Liver (tissue), 9 donors: Measurements from ENCODE around the gene SKAP1. TPM values are rescaled to one million over a fixed set of nuclear protein-coding genes. Genes with fewer than 3 reads are reported as not detected.

ENCODE experiments used
- DNase-seq: peaks from one replicate; pipeline ENCODE4 v3.0.0-alpha.2; 2017; ENCODE audit warnings: low spot score
- H3K27ac ChIP-seq, 2 donors: one replicate each; pipeline ENCODE4 v1.7.0; 2013; ENCODE audit warnings: inconsistent platforms in 2 of 2, low read length in 2 of 2, control low read depth in 1 of 2, low read depth in 1 of 2, mild to moderate bottlenecking in 1 of 2
- H3K27me3 ChIP-seq, 4 donors: one replicate each; pipeline versions ENCODE4 v1.6.1 to v1.7.0; 2013; ENCODE audit warnings: low read length in 3 of 4, inconsistent platforms in 1 of 4, mild to moderate bottlenecking in 1 of 4, moderate library complexity in 1 of 4; ENCODE audit not compliant: control insufficient read depth in 4 of 4, insufficient read depth in 4 of 4
- H3K36me3 ChIP-seq, 4 donors: one replicate each; pipeline versions ENCODE4 v1.6.1 to v1.7.0; 2013; ENCODE audit warnings: low read length in 3 of 4, mild to moderate bottlenecking in 3 of 4, low read depth in 1 of 4, moderate library complexity in 1 of 4; ENCODE audit not compliant: control insufficient read depth in 4 of 4, insufficient read depth in 3 of 4
- H3K4me1 ChIP-seq, 4 donors: one replicate each; pipeline versions ENCODE4 v1.6.1 to v1.7.0; 2013; ENCODE audit warnings: low read length in 3 of 4, mild to moderate bottlenecking in 3 of 4, moderate library complexity in 1 of 4; ENCODE audit not compliant: control insufficient read depth in 4 of 4, insufficient read depth in 4 of 4
- H3K4me3 ChIP-seq, 3 donors: one replicate each; pipeline versions ENCODE4 v1.6.1 to v1.7.0; 2013; ENCODE audit warnings: low read length in 3 of 3, control low read depth in 1 of 3, low read depth in 1 of 3, mild to moderate bottlenecking in 1 of 3
- H3K9ac ChIP-seq, 2 donors: one replicate each; pipeline ENCODE4 v1.7.0; 2013; ENCODE audit warnings: low read length in 2 of 2, mild to moderate bottlenecking in 2 of 2, moderate library complexity in 2 of 2, control low read depth in 1 of 2, low read depth in 1 of 2
- H3K9me3 ChIP-seq, 4 donors: one replicate each; pipeline versions ENCODE4 v1.6.1 to v1.7.0; 2013; ENCODE audit warnings: low read length in 3 of 4; ENCODE audit not compliant: control insufficient read depth in 4 of 4
- ATF3 ChIP-seq: IDR thresholded peaks from 2 replicates; pipeline ENCODE4 v1.6.1; 2016; ENCODE audit warnings: antibody characterized with exemption
- EGR1 ChIP-seq, 2 donors: IDR thresholded peaks; 2 replicates each; pipeline ENCODE4 v1.6.1; 2016 to 2018; ENCODE audit warnings: antibody characterized with exemption in 2 of 2, low read depth in 2 of 2
- FOXA2 ChIP-seq: IDR thresholded peaks from 2 replicates; pipeline ENCODE4 v1.6.1; 2016; ENCODE audit warnings: antibody characterized with exemption
- GABPA ChIP-seq, 2 donors: IDR thresholded peaks in 1 of 2; conservative IDR thresholded peaks in 1 of 2; 2 replicates each; pipeline ENCODE4 v1.6.1; 2016; ENCODE audit warnings: antibody characterized with exemption in 2 of 2, mild to moderate bottlenecking in 1 of 2, moderate library complexity in 1 of 2
- HNF4A ChIP-seq, 2 donors: conservative IDR thresholded peaks; 2 replicates each; pipeline ENCODE4 v1.6.1; 2016; ENCODE audit warnings: antibody characterized with exemption in 2 of 2, mild to moderate bottlenecking in 2 of 2
- HNF4G ChIP-seq: IDR thresholded peaks from 2 replicates; pipeline ENCODE4 v1.6.1; 2016; ENCODE audit warnings: antibody characterized with exemption
- JUND ChIP-seq, 2 donors: IDR thresholded peaks; 2 replicates each; pipeline ENCODE4 v1.6.1; 2016; ENCODE audit warnings: antibody characterized with exemption in 2 of 2
- MAX ChIP-seq: IDR thresholded peaks from 2 replicates; pipeline ENCODE4 v1.6.1; 2016; ENCODE audit warnings: antibody characterized with exemption
- NR2F2 ChIP-seq: IDR thresholded peaks from 2 replicates; pipeline ENCODE4 v1.6.1; 2016; ENCODE audit warnings: antibody characterized with exemption
- RAD21 ChIP-seq, 2 donors: IDR thresholded peaks; 2 replicates each; pipeline ENCODE4 v1.6.1; 2016; ENCODE audit warnings: antibody characterized with exemption in 2 of 2, mild to moderate bottlenecking in 2 of 2
- RXRA ChIP-seq, 2 donors: IDR thresholded peaks; 2 replicates each; pipeline ENCODE4 v1.6.1; 2017 to 2018; ENCODE audit warnings: antibody characterized with exemption in 2 of 2, mild to moderate bottlenecking in 1 of 2
- SP1 ChIP-seq: IDR thresholded peaks from 2 replicates; pipeline ENCODE4 v1.6.1; 2018; ENCODE audit warnings: antibody characterized with exemption, mild to moderate bottlenecking
- TAF1 ChIP-seq: conservative IDR thresholded peaks from 2 replicates; pipeline ENCODE4 v1.6.1; 2016; ENCODE audit warnings: antibody characterized with exemption, mild to moderate bottlenecking
- WGBS: extraction: QIAGEN DNeasy Blood & Tissue Kit; methylation state at CpG from one replicate; pipeline ENCODE4 v1.1.7; 2013; 5-methylcytosine and 5-hydroxymethylcytosine counted together
- polyA plus RNA-seq, 2 donors: library from polyadenylated mRNA; stranded (reverse) in 1 of 2; unstranded in 1 of 2; fragments of 200-250 nt in 1 of 2; fragments of >200 nt in 1 of 2; fragmentation: Nextera tagmentation in 1 of 2; extraction: Ambion mirVana in 1 of 2; gene quantifications; one replicate each; pipeline versions ENCODE4 v1.2.1 to v1.2.3, GENCODE V29; 2013 to 2015
- total RNA-seq, 2 donors: library from RNA; depleted of rRNA; stranded (reverse); fragments of >200 nt; gene quantifications; one replicate each; pipeline ENCODE4 v1.2.3, GENCODE V29; 2014
- donor health status: healthy.
- donor health status: healthy.
- donor health status: healthy.
- donor health status: healthy.
- donor health status: healthy.

Gene SKAP1
- total and polyA plus RNA-seq, 4 donors = 2.5 to 20.8 (median 11.3) TPM

GRCh38 chr17:48478224-48479013, 48.4 kb upstream of the SKAP1 start:
- Histone ChIP-seq H3K36me3 (no peaks in the 10 kb centered on the region), H3K27me3 (peaks cover 0 to 8% (median 0%) of the 10 kb centered on the region in 4 donors), H3K9me3 (no peaks in the 10 kb centered on the region), H3K4me1 (no peaks in the 10 kb centered on the region), H3K4me3 (no peak overlapping the region), H3K9ac (no peak overlapping the region), H3K27ac (no peak overlapping the region)
- no peak for TF ChIP-seq GABPA (IDR thresholded peaks at IDR 0.05 in 1 of 2, conservative IDR thresholded peaks at IDR 0.05 in 1 of 2)
- WGBS = 68% methylated on average over 9 of the region's 9 CpGs
- DNase-seq = no peak

- no peak for DNase-seq
- H3K27ac ChIP-seq = no peak overlapping the region
- no peaks in the 10 kb centered on the region for H3K9me3 ChIP-seq
- no peak for TF ChIP-seq RXRA (IDR thresholded peaks at IDR 0.05)
- TF ChIP-seq TAF1 = no peak
- TF ChIP-seq EGR1 (IDR thresholded peaks at IDR 0.05; ENCODE audit: low read depth in 2 of 2) = no peak
- TF ChIP-seq NR2F2 = no peak
- no peak for TF ChIP-seq FOXA2
- TF ChIP-seq HNF4A (conservative IDR thresholded peaks at IDR 0.05) = no peak
- no peak for TF ChIP-seq JUND (IDR thresholded peaks at IDR 0.05)
- TF ChIP-seq SP1 = no peak
- H3K27me3 ChIP-seq = peaks cover 0 to 4% (median 0%) of the 10 kb centered on the region in 4 donors
- no peak overlapping the region for H3K4me3 ChIP-seq
- H3K36me3 ChIP-seq = no peaks in the 10 kb centered on the region
- WGBS = 47% methylated on average over 1 of the region's 1 CpG
- no peak overlapping the region for H3K9ac ChIP-seq
- no peaks in the 10 kb centered on the region for H3K4me1 ChIP-seq
These were observed 47.2 kb upstream of the SKAP1 start for GRCh38 chr17:48477221-48477620.

- no peaks in the 10 kb centered on the region for H3K36me3 ChIP-seq
- H3K9me3 ChIP-seq = no peaks in the 10 kb centered on the region
- TF ChIP-seq MAX (no peak), ATF3 (no peak), HNF4G (no peak), NR2F2 (no peak), RAD21 (IDR thresholded peaks at IDR 0.05) (no peak)
- H3K9ac ChIP-seq = no peak overlapping the region
- H3K27ac ChIP-seq = no peak overlapping the region
- DNase-seq = no peak
- H3K27me3 ChIP-seq = no peaks in the 10 kb centered on the region
- no peaks in the 10 kb centered on the region for H3K4me1 ChIP-seq
- no peak overlapping the region for H3K4me3 ChIP-seq
- 48% methylated on average over 6 of the region's 6 CpGs for WGBS
These were observed 42.6 kb upstream of the SKAP1 start for GRCh38 chr17:48472411-48473281.
